NCI-H510A treated with DMSO at 0.1 percent for 48 hours (cell line): Measurements from ENCODE around the gene CLEC17A.
"Not testable (repeated sequence)": the region's sequence is repeated elsewhere in the genome, so short reads cannot be mapped to it uniquely, and the experiment has no call there.

Experiments
- DNase-seq: peaks from one replicate; lab custom pipeline; 2025; lab: John Stamatoyannopoulos, UW

The CLEC17A gene

DNA sequence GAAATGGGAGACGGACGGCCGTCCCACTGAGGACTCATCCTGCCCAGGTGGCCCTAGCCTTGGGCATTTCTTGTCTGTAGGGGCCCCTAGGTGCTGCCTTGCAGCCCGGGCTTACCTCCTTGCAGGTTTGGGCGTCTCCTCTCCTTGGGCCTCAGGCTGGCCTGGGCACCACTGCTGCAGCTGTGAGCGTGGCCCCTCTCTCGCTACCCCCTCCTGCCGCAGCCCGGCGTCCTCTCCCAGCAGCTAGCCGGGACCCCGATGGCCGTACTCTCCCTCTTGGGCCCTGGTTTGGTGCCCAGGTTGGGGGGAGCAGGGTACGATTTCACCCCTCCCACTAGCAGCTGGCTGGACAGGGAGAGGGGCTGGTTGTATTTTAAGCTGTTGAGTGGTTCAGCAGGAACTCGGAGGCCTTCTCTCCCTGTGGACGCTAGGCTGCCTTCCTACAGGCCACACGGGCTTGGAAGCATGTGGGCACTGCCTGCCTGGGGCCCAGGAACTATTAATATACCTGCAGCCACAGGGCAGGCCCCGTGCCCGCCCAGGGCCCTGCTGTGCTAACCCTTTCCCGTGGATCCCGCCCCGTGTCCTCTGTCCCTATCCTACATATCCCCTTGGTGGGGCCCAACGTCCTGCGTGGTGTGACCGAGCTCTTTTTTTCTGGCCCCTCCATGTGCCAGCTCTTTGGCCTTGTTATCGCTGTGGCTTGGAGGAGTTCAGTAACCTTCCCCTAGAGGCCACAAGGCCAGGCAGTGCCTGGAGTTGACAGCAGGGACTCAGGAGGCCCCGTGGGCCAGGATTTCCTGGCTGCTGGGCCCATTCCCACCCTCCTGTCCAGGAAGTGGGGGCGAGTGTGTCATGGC is 22.7 kb upstream of the CLEC17A start:
- no peak for DNase-seq

DNA sequence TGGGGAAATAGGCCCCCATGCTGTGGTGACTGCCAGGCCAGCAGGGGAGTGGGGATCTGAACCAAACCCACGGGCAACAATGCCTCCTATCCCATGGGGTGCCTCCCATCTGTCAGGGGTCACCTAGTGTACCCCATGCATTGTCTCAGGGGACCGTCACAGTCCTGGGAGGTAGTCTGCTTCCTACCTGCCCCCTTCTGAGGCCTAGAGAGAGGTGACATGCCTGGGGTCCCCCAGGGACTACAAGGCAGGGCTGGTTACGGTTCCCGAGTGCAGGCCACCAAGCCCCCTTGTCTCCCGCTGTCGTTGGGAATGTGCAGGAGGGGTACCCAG is 22.1 kb upstream of the CLEC17A start:
- DNase-seq, result no peak

DNA sequence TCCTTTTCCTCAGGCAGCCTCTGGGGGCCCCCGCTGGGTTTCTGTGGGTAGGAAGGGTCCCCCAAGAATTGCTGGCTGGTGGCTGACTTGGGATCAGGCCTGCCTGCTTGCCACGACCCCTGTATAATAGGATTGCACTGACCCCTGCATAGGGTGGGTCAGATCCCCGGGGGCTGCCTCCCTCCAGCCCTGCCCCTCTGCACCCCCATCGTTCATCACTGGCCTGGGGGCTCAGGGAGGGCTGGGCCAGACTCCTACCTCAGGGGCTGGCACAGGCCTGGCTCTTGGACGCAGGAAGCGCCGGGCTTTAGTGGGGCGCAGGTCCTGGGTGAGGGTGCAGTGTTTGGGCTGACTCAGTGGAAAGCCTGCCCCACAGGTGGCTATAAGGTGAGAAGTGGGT is 21.6 kb upstream of the CLEC17A start:
- no peak for DNase-seq

DNA sequence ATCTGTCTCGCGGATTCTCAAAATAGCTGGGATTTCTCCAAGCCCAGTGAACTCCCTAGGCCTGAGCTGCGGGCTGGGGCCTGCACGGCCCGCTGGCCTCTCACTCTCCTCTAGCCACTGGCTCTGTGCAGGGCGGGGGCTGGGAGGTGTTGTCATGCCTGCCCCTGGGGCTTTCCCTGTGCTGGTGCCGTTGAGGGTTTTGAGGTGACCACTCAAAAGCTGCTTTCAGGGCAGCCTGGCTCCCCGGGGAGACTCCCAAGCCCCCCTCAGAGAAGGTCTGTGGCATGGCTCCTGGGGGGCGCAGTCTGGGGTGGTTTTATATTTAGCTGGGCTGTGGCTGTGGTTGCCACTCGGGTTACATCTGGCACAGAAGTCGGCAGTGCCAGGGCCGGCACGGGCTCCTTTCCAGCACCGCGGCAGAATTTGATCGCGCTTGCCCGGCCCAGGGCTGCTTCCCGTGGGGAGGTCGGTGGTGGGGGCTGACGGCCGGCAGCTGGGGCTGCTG is 21.0 kb upstream of the CLEC17A start:
- no peak for DNase-seq

DNA sequence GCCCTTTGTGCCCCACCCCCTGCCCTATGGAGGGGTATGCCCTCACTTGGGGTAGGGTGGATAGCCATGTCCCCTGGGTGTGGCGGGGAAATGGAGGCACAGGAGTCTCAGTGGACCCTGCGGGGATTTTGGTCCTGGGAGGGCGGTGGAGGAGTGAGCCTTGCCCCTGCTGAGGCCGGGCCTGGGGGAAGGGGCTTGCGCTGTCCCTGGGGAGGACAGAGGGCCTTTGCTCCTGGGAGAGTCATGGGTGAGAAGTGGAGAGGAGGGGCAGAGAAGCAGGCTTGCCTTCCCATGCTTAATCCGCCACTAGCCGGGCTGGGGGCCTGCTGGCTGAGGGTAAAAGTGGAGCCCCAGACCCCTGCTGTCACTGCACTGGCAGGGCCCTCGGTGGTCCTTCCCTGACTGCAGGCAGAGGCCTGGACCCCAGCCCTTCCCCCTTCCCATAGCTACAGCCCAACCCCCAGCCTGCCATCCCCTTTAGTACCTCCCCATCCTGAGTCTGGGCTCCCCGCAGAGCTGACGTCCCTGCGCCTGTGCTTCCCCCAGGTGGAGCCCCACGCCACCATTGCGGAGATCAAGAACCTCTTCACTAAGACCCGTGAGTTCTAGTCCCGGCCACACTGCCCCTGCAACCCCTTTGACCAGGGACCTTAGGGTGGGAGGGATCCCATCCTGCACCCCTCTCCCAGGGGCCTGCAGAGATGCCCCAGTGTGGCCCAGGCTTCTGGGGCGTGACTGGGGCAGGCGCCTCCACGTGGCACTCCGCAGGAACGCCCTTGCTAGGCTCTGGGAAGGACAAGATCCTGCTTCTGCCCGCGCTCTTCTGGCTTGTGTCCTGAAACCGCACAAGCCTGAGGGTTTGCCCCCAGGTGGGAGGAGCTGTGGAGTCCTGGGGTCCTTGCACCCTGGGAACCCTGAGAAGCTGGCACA is 20.0 kb upstream of the CLEC17A start:
- no peak for DNase-seq

DNA sequence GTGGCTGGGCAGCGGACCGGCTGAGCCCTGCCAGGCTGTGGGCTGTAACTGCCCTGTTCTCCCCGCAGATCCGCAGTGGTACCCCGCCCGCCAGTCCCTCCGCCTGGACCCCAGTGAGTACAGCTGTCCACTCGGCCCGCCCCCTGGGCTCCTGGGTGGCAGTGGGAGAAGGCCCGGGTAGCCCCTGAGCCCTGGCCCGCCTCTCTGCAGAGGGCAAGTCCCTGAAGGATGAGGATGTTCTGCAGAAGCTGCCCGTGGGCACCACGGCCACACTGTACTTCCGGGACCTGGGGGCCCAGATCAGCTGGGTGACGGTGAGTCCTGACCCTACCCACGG is 19.3 kb upstream of the CLEC17A start:
- no peak for DNase-seq

DNA sequence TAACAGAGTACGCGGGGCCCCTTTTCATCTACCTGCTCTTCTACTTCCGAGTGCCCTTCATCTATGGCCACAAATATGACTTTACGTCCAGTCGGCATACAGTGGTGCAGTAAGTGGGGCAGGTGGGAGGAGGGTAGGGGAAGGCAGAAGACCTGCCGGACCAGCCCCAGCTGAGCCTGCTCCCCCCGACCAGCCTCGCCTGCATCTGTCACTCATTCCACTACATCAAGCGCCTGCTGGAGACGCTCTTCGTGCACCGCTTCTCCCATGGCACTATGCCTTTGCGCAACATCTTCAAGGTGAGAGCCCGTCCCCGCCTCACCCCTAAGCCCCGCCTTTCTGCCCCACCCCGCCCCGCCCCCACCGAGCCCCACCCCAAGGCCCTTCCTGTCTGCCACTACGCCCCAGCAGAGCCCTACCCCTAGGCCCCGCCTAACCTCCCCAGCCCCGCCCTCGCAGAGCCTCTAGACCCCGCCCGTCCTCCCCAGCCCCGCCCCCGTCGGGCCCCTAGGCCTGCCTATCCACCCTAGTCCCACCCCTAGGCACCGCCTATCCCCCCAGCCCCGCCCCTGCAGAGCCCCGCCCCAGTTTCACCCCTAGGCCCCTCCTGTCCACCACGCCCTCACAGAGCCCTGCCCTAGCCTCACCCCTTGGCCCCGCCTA is 18.8 kb upstream of the CLEC17A start:
- no peak for DNase-seq

DNA sequence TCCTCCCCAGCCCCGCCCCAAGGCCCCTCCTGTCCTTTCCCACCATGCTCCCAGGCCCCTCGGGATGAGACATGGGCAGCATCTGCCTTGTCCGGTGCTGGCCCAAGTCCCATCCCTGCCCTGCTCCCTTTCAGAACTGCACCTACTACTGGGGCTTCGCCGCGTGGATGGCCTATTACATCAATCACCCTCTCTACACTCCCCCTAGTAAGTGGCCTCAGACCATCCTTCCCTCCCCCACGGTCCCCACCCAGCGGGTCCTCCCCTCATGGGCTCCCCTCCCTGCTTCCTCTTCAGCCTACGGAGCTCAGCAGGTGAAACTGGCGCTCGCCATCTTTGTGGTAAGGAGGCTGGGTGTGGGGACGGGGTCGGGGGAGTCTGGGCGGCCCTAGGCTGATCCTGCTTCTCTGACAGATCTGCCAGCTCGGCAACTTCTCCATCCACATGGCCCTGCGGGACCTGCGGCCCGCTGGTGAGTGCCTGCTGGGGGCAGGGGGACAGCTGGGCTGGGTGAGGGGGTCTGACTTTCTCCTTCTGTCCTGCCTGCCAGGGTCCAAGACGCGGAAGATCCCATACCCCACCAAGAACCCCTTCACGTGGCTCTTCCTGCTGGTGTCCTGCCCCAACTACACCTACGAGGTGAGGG is 18.1 kb upstream of the CLEC17A start:
- not testable (repeated sequence) for DNase-seq

DNA sequence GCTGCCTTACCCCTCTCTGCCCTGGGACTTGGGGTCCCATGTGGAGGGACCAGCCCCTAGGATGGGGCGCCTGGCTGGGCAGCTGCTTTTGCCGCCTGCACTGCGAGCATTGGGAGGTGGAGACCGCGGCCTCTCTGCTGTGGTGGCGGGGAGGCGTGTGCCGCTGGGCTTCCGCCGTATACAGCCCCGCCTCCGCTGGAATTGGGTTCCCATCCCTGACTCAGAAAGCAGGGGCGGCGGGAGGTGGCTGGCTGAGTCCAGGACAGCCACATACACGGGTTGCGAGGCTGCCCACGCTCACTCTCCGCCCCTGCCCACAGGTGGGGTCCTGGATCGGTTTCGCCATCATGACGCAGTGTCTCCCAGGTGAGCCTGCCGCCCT is 17.6 kb upstream of the CLEC17A start:
- DNase-seq, result no peak

DNA sequence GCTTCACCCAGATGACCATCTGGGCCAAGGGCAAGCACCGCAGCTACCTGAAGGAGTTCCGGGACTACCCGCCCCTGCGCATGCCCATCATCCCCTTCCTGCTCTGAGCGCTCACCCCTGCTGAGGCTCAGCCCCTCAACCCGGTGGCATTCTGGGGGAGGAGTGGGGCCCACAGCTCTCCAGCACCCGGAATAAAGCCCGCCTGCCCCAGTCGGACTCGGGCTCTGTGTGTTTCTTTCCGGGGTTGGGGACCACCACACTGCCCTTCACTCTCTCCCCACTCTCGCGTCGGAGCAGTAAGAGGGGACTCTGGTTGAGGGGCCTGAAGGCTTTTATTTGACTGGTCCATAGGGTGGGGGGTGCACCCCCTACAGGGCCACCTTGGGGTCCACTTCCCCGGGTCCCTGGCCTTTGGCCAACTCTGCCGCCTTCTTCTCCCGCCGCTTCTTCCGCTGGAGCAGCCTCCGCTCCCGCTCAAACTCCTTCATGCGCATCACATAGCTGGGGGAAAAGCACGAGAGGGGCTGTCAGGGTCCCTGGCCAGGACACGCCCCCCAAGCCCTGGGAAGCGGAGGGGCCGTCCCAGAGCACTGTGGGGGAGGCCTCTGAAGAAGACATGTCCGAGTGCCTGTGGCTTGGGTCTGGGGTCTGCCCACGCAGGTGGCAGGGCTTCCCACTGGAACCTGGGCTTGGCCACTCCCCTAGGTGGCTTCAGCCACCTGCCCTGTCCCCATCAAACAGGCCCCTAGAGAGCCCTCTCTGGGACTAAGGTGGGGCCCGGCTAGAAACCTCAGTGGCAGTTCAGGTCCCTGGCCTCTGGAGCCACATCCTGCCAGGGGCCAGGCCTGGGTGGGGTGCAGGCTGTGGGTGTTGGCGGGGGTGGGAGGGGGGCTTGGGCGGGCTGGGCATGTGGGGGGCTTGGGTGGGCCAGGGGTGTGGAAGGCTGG is 16.8 kb upstream of the CLEC17A start:
- no peak for DNase-seq

DNA sequence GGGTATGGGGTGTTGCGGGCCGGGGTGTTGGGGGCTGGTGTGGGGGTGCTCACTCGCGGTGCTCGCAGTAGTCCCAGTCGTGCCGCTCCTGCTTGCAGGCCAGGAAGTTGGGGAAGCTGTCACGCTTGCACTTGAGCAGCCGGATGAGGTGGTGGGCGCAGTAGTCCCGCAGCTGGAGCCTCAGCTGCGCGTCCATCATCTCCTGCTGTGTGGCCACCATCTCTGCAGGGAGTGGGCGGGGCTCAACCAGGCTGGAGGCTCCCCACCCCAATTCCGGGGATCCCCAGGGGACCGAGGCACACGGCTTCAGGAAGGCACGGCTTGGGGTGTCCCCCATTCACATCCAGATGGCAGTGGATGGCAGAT is 16.2 kb upstream of the CLEC17A start:
- no peak for DNase-seq

DNA sequence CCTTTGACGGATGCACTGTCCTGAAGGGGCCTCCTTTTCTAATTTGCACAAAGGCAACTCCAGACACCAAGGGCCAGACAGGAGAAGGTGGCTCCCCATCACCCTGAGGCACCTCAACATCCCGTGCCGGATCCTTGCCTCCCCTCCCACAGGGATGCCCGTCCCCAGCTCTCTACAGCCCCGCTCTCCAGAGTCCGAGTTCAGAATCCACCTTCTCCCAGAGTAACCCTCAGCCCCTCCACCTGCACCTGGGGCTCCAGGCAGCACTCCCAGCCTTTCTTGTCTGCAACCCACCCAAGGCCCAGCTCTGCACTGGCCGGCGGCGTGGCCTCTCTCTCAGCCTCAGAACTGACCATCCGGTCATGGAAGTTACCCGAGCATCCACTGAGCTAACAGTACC is 15.8 kb upstream of the CLEC17A start:
- no peak for DNase-seq

DNA sequence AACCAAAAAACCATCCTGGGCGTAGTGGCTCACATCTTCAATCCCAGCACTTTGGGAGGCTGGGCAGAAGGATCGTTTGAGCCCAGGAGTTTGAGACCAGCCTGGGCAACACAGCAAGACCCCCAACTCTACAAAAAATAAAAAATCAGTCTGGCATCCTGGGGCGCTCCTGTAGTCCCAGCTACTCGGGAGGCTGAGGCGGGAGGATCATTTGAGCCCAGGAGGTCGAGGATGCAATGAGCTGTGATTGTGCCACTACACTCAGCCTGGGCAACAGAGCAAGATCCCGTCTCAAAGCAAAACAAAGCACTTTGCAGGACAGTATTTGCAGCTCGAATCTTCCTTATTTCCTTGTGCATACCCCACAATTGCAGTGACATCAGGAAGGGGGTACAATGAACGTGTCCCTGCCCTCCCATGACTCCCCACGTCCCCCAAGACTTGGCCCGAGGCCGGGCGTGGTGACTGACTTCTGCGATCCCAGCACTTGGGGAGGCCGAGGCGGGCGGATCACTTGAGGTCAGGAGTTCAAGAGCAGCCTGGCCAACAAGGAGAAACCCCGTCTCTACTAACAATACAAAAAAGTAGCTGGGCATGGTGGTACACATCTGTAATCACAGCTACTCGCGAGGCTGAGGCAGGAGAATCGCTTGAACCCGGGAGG is 11.9 kb upstream of the CLEC17A start:
- no peak for DNase-seq

DNA sequence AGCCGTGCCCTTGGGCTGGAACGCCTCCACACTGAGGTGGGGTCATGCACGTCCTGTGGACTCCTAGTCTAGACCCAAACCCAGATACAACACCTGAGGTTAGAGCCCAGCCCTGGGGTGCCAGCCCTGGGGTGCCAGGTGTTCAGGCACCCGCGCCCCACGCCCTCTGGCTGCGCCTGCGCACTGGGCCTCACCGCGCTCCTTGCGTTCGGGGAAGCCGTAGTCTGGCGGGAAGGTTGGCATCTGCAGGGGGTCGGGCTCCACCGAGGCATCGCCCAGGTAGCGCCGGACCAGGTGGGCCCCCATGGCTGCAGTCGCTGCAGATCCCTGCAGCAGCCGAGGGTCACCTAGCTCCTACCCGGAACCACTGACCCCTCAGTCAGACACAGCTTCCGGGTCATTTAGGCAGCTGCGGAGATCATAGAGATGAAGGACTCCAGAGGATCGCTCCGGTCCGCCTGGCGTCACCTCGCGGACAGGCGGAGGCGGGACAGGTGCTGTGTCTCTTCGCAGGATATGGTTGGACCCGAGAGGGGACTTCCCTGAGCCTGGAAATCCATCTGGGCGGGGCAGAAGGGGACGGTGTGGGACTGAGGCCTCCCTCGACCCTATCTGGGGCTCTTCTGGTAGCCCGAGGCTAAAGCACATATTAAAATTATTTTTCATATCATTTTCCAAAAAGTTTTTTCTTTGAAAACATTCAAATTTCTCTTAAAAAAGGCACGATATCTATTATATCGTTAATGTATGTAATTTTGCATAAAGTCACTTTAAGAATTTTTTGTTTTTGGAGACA is 11.0 kb upstream of the CLEC17A start, which contains the start of gene NDUFB7:
TSS of gene NDUFB7 (minus strand) at position 372 of the 796 bp plus-strand sequence. CDS start at position 306, 66 bp downstream.
- DNase-seq, result peak; percentile 92

DNA sequence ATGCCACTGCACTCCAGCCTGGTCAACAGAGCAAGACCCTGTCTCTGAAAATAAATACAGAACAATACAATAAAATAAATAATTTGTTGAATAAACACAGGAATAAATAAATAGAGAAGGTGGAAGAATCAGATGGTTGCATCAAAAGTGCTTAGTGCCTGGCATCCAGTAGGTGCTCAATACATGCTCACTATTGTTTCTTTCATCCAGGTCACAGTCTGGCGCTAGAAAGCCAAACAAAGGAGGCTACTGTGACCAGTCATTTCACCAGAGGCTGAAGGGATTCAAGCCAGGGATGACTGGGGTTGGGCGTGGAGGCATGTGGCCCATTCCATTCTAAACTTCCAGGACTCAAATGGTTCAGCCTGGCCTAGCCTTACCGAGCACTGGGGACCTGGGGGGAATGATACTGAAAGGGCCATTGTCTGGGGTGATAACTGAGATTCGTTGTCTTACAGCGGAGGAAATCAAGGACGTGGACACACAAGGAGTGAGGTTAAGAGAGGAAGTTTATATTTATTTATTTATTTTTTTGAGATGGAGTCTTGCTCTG is 7.4 kb upstream of the CLEC17A start:
- DNase-seq, result no peak

DNA sequence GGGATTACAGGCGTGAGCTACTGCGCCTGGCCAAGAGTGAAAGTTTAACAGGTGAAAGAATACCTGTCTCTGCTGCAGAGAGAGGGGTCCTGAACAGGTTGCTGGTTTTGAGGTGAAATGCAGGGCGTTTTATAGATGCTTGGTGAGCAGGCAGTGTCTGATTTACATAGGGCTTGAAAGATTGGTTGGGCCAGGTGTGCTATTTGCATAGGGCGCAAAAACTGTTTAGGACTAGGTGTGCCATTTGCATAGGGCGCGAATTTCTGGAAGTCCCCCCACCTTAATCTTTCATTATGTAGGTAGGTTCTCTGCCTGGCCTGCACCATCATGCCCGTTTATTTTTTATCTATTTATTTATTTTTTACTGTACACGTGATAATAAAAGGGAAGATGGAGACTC is 6.5 kb upstream of the CLEC17A start:
- DNase-seq, result no peak

DNA sequence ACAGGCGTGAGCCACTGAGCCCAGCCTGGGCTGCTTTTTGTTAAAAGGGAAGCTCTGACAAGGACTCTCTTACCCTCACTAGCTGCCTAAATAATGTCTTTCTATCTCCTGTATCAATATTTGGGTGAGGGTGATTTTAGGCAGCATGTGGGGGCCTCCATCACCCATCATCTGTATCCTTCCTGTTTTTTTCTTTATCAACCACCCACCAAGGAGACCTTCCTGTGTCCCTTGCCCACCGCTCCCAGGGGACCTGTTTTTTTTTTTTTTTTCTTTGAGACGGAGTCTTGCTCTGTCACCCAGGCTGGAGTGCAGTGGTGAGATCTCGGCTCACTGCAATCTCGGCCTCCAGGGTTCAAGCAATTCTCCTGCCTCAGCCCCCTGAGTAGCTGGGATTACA is 5.6 kb upstream of the CLEC17A start:
- no peak for DNase-seq

DNA sequence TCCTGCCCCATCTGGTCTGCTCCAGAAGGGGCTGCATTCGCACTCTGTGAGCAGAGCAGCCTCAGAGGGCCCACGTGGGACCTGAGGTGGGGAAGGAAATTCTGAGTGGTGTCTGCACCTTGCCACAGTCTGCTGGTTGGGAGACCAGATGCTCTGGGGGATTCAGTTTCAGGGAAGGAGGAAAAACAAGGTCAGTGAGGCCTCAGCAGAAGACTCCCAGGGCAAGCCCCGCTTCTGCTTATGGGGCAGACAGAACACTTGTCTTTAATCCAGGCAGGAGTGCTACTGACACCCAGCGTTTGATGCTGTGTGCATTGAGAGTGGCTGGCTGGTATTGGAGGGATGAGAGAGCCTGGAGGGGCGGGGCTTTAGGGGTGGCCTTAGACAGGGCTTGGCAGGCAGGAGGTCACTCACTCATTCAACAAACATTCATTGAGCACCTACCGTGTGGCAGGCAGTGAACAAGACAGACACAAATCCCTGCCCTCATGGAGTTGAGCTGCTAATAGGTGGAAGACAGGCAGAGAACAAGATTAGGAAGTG is 4.9 kb upstream of the CLEC17A start:
- no peak for DNase-seq
